ENCODE data around the gene RNF212. TPM values are rescaled to one million over a fixed set of nuclear protein-coding genes. Genes with fewer than 3 reads are reported as not detected.
"Not testable (repeated sequence)": the region's sequence is repeated elsewhere in the genome, so short reads cannot be mapped to it uniquely, and the experiment has no call there.

The RNF212 gene
- total and polyA plus RNA-seq, 2 experiments from 2014 or later, result 8.4 to 10.4 TPM

GRCh38 chr4:1126506-1126905, 13.1 kb upstream of the RNF212 start:
- no peak overlapping the region for H3K4me3 ChIP-seq
- no peaks in the 10 kb centered on the region for H3K79me2 ChIP-seq
- H3K27me3 ChIP-seq, result no peaks in the 10 kb centered on the region
- H3K27ac ChIP-seq, result no peak overlapping the region
- no peaks in the 10 kb centered on the region for H3K36me3 ChIP-seq (replicated peaks; ENCODE audit: insufficient read depth, low read depth)
- H4K20me1 ChIP-seq (ENCODE audit: insufficient read depth, poor library complexity, severe bottlenecking), result no peaks in the 10 kb centered on the region
- TF ChIP-seq EZH2 (IDR thresholded peaks at IDR 0.05; ENCODE audit: borderline replicate concordance), result no peak
- no peak for TF ChIP-seq CTCF (IDR thresholded peaks at IDR 0.05; ENCODE audit: poor library complexity)
- TF ChIP-seq EZH2phosphoT487 (IDR thresholded peaks at IDR 0.05; ENCODE audit: low read depth, severe bottlenecking, unreplicated experiment), result no peak
- no peaks in the 10 kb centered on the region for H3K9me3 ChIP-seq (ENCODE audit: low read depth)
- no peak overlapping the region for H2AFZ ChIP-seq
- no peaks in the 10 kb centered on the region for H3K4me1 ChIP-seq (ENCODE audit: insufficient read depth)
- no peak for DNase-seq (ENCODE audit: low spot score)
- WGBS (ENCODE audit: low lambda C conversion rate, missing lambda C conversion rate), result 68% methylated on average over 1 of the region's 1 CpG
- H3K9me2 ChIP-seq (replicated peaks; ENCODE audit: insufficient read depth), result no peaks in the 10 kb centered on the region
- H3K4me2 ChIP-seq, result no peak overlapping the region

- DNase-seq (ENCODE audit: low spot score); H3K9me3 ChIP-seq (ENCODE audit: low read depth); H2AFZ ChIP-seq; H3K4me3 ChIP-seq; H3K4me1 ChIP-seq (ENCODE audit: insufficient read depth); H4K20me1 ChIP-seq (ENCODE audit: insufficient read depth, poor library complexity, severe bottlenecking); H3K4me2 ChIP-seq; H3K79me2 ChIP-seq; H3K27me3 ChIP-seq; H3K36me3 ChIP-seq (replicated peaks; ENCODE audit: insufficient read depth, low read depth); H3K9me2 ChIP-seq (replicated peaks; ENCODE audit: insufficient read depth); H3K27ac ChIP-seq: not testable (repeated sequence)
- WGBS (ENCODE audit: low lambda C conversion rate, missing lambda C conversion rate), result 85% methylated on average over 4 of the region's 4 CpGs
Observed at GRCh38 chr4:1125466-1125865, 12.1 kb upstream of the RNF212 start.

- Histone ChIP-seq H3K9me2 (replicated peaks; ENCODE audit: insufficient read depth) (no peaks in the 10 kb centered on the region), H4K20me1 (ENCODE audit: insufficient read depth, poor library complexity, severe bottlenecking) (no peaks in the 10 kb centered on the region), H3K4me1 (ENCODE audit: insufficient read depth) (no peaks in the 10 kb centered on the region), H3K4me3 (no peak overlapping the region), H3K9me3 (ENCODE audit: low read depth) (no peaks in the 10 kb centered on the region), H3K27ac (no peak overlapping the region), H3K36me3 (replicated peaks; ENCODE audit: insufficient read depth, low read depth) (no peaks in the 10 kb centered on the region), H3K27me3 (no peaks in the 10 kb centered on the region), H3K4me2 (no peak overlapping the region), H2AFZ (no peak overlapping the region), H3K79me2 (no peaks in the 10 kb centered on the region)
- 79% methylated on average over 4 of the region's 4 CpGs for WGBS (ENCODE audit: low lambda C conversion rate, missing lambda C conversion rate)
- TF ChIP-seq CTCF (IDR thresholded peaks at IDR 0.05; ENCODE audit: poor library complexity) (no peak), EZH2 (IDR thresholded peaks at IDR 0.05; ENCODE audit: borderline replicate concordance) (no peak)
- DNase-seq (ENCODE audit: low spot score), result no peak
Observed at GRCh38 chr4:1124818-1125217, 11.5 kb upstream of the RNF212 start.

- 82% methylated on average over 3 of the region's 3 CpGs for WGBS (ENCODE audit: low lambda C conversion rate, missing lambda C conversion rate)
- H3K4me1 ChIP-seq (ENCODE audit: insufficient read depth), result no peaks in the 10 kb centered on the region
- no peaks in the 10 kb centered on the region for H3K9me3 ChIP-seq (ENCODE audit: low read depth)
- H3K9me2 ChIP-seq (replicated peaks; ENCODE audit: insufficient read depth), result no peaks in the 10 kb centered on the region
- H3K27ac ChIP-seq, result no peak overlapping the region
- no peaks in the 10 kb centered on the region for H3K79me2 ChIP-seq
- H3K27me3 ChIP-seq, result no peaks in the 10 kb centered on the region
- H2AFZ ChIP-seq, result no peak overlapping the region
- no peaks in the 10 kb centered on the region for H3K36me3 ChIP-seq (replicated peaks; ENCODE audit: insufficient read depth, low read depth)
- no peak for DNase-seq (ENCODE audit: low spot score)
- H4K20me1 ChIP-seq (ENCODE audit: insufficient read depth, poor library complexity, severe bottlenecking), result no peaks in the 10 kb centered on the region
- no peak overlapping the region for H3K4me3 ChIP-seq
- H3K4me2 ChIP-seq, result no peak overlapping the region
- no peak for TF ChIP-seq EZH2 (IDR thresholded peaks at IDR 0.05; ENCODE audit: borderline replicate concordance)
- TF ChIP-seq EZH2phosphoT487 (IDR thresholded peaks at IDR 0.05; ENCODE audit: low read depth, severe bottlenecking, unreplicated experiment), result no peak
- no peak for TF ChIP-seq CTCF (IDR thresholded peaks at IDR 0.05; ENCODE audit: poor library complexity)
Observed at GRCh38 chr4:1122505-1122904, 9.1 kb upstream of the RNF212 start.
